NCI-H1436 treated with DMSO at 0.1 percent for 48 hours (cell line): ENCODE data around the gene DENND5B.
"Not testable (repeated sequence)": the region's sequence is repeated elsewhere in the genome, so short reads cannot be mapped to it uniquely, and the experiment has no call there.

Experiments
- DNase-seq: peaks from one replicate; lab custom pipeline; 2025; lab: John Stamatoyannopoulos, UW

DENND5B gene

GRCh38 chr12:31377210-31377609 is 213.7 kb downstream of the DENND5B start:
- DNase-seq = not testable (repeated sequence)

DNA sequence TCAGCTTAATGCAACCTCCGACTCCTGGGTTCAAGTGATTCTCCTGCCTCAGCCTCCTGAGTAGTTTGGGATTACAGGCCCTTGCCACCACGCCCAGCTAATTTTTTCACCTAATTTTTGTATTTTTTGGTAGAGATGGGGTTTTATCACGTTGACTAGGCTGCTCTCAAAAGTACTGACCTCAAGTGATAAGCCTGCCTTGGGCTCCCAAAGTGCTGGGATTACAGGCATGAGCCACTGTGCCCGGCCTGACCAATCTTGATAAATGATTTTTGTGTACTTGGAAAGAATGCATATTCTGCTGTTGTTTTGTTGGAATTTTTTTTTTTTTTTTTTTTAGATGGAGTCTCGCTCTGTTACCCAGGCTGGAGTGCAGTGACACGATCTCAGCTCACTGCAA is 215.5 kb downstream of the DENND5B start:
- DNase-seq = not testable (repeated sequence)

DNA sequence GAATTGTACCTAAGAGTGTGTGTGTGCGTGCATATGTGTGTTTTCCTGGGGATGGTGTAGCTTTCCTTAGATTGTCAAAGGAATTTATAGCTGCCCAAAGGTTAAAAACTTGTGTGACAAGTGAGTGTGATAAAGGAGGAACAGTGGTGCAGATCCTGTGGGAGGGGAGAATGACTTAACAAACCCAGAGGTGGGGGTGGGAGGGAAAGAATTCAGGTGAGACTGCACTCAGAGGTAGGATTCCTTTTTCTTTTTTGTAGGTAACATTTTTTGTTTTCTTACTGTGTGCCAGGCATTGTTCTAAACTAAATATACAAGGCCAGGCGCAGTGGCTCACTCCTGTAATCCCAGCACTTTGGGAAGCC is 219.7 kb downstream of the DENND5B start:
- no peak for DNase-seq

- no peak for DNase-seq
These were observed 220.2 kb downstream of the DENND5B start for GRCh38 chr12:31370531-31371255.

DNA sequence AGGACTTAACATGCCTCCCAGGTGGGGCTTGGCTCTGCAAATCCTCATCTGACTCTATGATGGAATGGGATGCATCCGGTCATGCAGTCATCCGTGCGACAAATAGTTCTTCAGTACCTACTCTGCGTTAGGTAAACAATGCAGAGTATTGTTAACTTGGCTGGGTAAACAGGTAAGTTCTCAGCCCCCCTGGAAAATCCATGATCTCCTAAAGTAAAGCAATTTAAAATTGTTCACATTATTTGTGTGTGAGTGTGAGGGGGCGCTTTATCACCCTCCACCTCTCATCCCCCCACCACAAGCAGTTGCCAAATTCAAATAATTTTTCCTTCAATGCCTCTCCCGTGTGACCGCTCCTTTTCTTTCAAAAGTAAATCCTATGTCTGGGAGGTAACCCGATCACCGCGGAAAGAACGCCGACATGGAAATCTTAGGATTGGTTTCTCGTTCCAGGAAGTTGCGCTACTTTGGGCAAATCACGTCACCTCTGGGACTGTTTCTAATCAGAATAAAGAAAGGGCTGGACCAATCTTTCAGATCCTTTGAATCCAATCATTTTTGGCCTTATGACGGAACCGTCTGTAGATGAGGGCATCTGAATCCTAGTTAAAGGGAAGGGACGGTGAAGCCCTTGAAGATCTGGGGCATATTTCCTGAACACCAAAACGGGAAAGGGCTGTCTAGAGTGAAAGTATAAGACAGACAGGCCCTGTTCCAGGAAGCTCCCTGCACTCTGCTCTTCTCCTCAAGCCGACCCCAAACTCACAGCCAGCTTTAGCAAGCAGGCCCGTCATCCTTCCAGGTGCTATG is 221.0 kb downstream of the DENND5B start:
- no peak for DNase-seq

DNA sequence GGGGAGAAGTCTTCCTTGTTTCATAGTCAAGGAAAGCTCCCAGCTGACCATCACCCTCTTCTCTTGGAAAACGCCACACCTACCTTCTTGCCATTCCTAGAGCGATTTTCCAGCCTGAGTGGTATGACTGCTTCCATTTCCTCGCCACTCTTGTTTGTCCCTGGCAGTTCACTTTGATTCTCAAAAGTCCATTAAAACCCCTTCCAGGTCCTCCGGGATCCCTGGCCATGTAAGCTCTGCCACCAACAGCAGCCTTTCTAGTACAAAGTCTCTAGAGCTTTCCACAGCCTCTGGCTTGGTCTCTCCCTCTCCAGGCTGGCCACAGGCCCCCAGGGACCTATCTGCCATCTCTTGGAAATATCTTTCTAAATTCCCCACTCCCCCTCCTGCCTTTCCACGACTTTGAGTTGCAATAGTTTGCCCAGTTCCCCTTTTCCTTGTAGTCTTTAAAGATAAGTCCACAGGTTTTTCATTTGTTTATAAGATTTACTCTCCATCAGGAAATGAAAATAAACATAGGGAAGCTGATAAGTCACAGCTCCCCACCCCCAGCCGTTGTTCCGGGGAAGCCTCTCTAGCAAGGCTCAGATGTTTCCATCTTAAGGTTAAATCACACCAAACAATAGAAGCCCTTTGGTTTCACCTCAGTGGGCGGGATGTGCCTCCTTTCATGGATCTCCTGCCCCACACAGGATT is 222.1 kb downstream of the DENND5B start:
- DNase-seq = no peak

DNA sequence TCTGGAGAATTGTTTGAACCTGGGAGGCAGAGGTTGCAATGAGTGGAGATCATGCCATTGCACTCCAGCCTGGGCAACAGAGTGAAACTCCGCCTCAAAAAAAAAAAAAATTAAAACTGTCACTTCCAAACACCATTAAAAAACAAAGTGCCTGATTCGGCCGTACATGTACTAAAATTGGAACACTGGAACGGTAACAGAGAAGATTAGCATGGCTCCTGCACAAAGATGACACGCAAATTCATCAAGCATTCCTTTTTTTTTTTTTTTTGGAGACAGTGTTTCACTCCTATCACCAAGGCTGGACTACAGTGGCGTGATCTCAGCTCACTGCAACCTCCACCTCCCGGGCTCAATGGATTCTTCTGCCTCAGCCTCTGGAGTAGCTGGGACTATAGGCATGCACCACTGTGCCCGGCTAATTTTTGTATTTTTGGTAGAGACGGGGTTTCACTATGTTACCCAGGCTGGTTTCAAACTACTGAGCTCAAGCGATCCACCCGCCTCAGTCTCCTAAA is 224.8 kb downstream of the DENND5B start:
- no peak for DNase-seq

DNA sequence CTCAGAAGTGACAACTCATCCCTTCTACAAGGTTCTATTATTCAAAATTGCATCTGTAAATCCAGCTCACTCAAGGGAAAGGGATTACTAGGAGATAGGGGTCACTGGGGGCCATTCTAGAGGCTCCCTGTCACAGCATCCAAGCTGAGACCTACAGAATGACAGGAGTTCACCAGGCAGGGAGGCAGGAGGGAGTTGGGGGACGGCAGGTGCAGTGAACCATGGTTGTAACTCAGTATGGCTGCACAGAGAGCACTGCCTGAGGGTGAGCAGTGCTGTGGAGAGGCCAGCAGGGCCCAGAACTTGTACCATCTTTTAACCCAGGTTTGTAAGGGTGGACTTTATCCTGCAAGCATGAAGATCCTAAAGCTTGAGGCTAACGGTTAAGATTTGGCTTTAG is 227.1 kb downstream of the DENND5B start:
- DNase-seq = no peak

DNA sequence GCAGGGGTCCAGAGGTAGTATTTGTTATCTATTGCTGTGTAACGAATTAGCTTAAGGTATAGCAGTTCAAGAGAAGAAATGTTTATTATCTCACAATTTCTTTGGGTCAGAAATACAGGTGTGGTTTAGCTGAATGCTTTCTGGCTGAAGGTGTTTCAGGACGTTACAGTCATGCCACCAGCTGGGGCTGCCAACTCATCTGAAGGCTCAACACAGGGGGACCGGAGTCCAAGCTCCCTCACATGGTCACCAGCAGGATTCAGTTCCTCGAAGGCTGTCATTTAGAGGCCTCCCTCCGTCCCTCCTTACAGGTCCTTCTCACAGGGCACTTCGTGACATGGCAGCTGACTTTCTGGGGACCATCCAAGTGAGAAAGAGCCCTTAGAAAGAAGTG is 227.5 kb downstream of the DENND5B start:
- no peak for DNase-seq

DNA sequence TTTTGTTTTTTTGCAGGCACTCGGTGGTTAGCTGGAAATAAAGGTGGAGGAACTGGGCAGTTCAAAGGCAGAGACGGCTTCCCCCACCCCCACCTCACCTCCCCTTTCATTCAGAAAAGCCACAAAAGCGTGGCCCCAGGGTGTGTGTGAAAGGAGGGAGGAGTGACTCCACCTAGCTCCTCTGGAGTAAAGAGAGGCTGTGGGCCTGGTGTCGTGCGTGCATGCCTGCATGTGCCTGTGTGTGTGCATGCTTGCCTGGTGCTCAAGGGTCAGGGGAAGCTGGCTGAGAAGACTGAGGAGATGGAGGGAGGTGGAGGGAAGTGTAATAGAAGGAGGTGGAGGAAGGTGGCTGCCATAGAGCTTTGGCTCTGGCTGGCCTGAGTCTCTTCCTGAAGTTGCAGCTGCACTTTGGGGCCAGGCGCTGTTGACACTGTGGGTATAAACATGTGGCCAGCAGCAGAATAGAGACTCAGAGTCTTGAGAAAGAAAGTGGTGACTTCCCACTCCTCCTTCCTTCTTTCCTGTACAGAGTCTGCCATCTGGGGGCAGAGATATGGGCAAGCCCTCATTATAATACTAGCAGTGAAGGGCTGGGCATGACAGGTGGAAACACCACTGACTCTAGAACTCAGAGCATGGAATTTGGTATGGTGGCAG is 228.0 kb downstream of the DENND5B start:
- DNase-seq = no peak

DNA sequence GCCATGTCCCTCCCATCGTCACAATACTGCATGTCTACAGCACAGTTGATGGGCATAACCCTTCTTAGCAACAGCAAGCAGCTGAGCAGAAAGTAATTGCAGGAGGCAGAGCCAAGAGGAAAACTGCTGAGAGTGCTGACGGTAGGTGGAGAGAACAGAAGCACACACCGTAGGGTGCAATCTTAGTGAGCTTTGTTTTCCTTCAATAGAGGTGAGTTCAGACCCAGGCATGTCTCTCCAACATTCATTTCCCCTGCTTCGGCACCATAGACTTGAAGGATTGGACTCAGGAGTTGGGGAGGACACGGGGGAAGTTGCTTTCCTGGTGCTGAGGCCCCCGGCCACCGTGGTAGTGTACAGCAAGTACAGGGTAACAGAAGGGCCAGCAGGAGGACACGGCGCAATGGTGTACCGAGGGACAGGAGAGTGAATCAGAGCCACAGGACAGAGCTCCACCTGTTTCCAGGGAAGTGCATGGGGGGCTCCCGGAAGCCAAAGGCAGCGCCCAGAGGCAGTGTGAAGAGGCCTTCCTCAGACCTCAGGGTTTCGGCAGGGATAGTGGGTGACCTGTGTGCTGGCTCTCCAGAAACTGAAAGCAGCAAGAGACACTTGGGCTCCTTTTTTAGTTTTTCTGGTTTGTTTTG is 228.7 kb downstream of the DENND5B start:
- DNase-seq = peak; percentile 47

DNA sequence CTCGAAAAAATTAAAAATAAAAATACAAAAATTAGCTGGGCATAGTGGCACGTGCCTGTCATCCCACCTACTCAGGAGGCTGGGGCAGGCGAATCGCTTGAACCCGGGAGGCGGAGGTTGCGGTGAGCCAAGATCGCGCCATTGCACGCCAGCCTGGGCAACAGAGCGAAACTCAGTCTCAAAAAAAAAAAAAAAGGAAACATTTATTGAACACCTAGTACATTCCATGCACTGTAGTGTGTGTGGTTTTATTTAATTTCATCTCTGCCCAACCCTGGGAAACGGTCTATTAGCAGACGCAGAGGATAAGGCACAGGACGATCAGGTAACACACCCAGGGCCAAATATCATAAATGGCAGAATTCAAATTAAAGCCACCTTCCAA is 229.2 kb downstream of the DENND5B start:
- no peak for DNase-seq

- no peak for DNase-seq
These were observed 235.2 kb downstream of the DENND5B start for GRCh38 chr12:31355747-31356107.

- peak; percentile 69 for DNase-seq
These were observed 236.9 kb downstream of the DENND5B start for GRCh38 chr12:31353750-31354708.

GRCh38 chr12:31346267-31346666 is 244.7 kb downstream of the DENND5B start:
- DNase-seq = no peak

- no peak for DNase-seq
These were observed 247.8 kb downstream of the DENND5B start for GRCh38 chr12:31343139-31343538.

DNA sequence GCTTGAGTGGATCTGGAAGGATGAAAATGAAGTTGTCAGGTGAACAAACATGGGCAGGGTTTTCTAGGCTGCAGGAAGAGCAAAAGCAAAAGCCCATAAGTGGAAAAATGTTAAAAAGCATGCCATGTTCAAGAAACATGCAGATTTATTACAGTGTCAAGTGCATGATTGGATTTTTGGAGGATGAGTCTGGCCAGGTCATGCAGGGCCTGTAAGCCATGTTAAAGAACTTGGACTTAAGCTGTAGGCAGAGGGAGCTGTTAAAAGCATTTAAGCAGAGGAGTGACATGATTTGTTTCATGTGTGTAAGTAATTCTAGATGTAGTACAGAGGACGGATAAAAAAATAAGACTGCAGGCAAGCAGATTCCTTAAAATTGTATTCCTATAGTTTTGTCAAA is 248.7 kb downstream of the DENND5B start:
- DNase-seq = no peak

- no peak for DNase-seq
These were observed 250.9 kb downstream of the DENND5B start for GRCh38 chr12:31339831-31340622.

- DNase-seq = no peak
These were observed 253.0 kb downstream of the DENND5B start for GRCh38 chr12:31337952-31338351.
